NCI-H187 (cell line): Measurements from ENCODE around the gene MAGOHB.
"Not testable (repeated sequence)": the region's sequence is repeated elsewhere in the genome, so short reads cannot be mapped to it uniquely, and the experiment has no call there.

Experiments used
- DNase-seq, 2 experiments: peaks; one replicate each; lab custom pipeline; 2025; lab: John Stamatoyannopoulos, UW

MAGOHB gene

DNA sequence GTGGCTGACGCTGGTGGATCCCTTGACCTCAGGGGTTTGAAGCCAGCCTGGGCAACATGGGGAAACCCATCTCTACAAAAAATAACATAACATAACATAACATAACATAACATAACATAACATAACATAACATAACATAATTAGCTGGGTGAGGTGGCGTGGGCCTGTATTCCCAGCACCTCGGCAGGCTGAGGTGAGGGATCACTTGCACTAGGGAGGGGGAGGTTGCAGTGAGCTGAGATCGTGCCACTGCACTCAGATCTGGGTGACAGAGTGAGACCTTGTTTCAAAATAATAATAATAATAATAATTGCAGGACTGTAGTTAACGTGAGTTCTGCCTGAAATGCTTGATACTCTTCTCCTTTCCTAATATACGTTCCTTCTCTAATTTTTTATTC is 1.3 kb downstream of the MAGOHB start:
- DNase-seq, result no peak

DNA sequence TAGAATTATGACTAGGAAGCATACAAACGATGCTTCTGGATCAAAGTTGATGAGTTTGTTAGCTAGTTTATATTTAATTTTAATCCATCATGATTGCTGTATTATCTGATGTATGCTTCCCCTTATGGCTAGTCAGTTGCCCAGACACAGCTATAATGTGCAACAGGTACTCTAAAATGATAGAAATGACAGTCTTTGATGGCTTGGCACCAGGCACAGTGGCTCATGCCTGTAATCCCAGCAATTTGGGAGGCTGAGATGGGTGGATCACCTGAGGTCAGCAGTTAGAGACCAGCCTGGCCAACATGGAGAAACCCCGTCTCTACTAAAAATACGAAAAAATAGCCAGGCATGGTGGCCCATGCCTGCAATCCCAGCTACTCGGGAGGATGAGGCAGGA is 2.2 kb downstream of the MAGOHB start:
- DNase-seq, result not testable (repeated sequence)

DNA sequence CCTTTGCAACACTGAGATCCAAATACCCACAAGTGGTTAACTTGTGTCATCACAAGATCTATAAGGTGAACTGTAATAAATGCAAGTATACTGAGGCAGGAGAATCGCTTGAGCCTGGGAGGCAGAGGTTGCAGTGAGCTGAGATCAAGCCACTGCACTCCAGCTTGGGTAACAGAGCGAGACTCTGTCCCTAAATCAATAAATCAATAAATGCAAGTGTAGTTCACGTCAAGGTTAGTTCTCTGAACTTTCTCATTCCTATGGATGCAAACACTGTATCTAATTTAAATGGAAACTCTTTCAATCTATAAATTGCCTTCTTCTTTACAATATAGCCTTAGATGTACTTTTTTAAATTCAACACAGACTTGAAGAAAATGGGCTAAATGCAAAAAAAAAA is 3.2 kb downstream of the MAGOHB start:
- no peak for DNase-seq

DNA sequence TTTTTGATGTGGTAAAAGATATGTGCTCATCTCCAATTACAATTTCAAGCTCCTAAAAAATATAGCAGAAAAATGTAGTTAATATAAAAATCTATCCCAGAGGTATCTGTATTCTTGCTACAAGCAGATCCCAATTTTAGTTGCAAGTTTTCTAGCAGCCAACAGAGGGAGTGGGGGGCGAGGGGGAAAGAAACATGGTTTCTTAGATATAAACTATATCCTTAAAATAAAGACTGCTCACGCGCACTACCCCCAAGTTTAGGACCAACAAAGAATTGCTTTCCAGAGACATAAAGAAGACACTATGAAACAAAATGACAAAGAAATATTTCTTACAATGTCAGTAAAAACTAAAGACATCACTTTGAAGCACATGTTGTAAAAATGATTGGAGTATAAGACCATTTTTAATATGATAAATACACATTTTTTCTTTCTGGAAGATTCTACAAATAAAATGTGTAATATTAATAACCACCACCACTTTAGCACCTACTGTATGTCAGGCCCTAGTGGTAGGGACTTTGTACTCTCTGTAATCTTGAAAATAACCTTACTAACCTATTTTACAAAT is 5.4 kb downstream of the MAGOHB start:
- no peak for DNase-seq

DNA sequence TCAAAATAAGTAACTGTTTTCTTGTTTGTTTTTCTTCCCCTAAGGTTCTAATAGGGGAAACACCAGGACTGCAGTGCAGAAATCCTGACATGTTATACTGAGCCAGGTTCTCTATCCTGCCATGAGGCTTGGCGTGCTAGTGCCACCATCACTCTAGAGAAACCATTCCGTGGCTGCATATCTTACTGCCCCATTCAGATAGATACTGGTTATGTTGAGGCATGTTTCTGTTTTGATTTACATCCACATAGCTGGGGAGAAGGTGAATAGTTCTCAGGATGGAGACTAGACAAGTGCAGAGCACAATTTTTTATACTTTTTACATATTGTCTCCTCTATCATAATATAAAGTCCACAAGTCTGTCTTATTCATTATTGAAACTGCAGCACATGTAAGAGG is 11.5 kb downstream of the MAGOHB start:
- no peak for DNase-seq

DNA sequence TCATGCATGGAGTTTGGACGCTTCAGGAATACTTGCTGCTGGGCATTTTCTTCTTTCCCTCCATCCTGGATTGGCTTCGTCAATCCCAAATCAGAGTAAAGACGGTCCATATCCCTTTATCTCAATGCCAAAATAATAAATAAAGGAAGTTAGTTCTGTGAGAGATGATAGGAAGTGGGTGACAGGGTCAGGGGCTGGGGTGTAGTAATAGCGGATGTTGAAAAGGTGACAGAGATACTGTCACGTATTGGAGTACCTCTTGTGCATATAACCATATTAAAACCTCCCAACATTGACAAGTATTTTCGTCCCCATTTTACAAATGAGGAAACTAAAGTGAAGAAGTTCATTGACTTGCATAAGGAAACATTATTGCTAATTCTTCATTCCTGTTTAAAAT is 12.4 kb downstream of the MAGOHB start:
- DNase-seq, result no peak

DNA sequence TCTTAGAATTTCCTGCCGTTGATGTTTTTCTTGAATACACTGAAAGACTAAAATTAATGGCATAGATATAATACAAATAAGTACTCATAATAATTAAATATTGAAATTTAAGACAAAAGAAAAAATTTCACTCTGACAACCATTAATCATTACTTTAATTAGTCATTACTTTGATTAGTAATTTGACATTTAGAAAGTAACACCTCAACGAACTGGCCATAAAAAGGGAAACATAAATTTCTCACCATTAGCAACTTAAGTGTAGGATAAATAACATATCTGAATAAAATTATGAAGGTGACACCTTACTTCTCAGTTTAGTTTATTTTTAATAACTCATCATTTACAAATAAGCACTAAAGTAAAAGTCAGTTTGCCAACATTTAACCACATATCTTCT is 17.5 kb downstream of the MAGOHB start:
- DNase-seq, result no peak

DNA sequence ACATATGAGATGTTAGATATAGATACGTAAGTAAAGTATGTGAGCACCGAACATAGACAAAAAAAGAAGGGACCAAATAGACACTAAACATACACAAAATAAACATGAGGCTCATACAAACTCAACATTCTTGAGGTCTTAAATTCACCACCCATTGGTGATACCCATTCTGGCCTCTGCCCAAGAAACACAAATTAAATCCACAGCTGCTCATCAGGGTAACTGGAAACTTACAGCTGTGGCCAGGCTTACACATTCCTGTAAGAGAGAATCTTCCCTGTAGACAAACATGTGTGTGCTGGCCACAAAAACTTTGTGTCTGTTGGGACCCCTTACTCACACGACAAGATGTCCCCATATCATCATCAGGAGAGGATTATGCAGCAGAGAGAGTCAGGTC is 22.4 kb downstream of the MAGOHB start:
- no peak for DNase-seq

DNA sequence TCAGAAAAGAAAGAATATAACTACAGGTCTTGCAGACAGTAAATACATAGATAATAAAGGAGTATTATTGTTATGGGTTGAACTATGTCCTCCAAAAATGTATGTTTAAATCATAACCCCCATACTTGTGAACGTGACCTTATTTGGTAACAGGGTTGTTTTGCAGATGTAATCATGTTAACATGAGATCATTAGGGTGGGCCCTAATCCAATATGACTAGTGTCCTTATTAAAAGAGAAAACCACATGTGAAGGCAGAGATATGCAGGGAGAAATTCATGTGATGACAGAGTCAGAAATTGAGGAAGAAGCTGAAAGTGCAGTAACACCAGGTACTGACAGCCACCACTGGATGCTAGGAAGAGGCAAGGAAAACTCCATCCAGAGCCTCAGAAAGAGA is 29.0 kb downstream of the MAGOHB start:
- no peak for DNase-seq

DNA sequence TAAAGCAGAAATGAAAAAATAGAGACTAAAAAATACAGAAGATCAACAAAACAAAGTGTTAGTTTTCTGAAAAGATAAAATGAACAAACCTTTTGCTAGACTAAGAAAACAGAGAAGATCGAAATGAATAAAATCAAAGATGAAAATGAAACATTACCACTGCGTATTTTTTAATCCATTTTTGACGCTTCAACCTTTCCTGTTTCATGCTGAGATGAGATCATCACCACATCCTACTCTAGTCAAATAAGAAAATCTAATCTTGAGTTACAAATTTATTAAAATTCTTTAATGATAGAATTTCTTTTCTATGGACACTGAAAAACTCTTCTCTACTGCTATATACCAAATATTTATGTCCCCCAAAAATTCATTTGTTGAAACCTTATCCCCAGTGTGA is 30.7 kb downstream of the MAGOHB start:
- DNase-seq, result no peak

DNA sequence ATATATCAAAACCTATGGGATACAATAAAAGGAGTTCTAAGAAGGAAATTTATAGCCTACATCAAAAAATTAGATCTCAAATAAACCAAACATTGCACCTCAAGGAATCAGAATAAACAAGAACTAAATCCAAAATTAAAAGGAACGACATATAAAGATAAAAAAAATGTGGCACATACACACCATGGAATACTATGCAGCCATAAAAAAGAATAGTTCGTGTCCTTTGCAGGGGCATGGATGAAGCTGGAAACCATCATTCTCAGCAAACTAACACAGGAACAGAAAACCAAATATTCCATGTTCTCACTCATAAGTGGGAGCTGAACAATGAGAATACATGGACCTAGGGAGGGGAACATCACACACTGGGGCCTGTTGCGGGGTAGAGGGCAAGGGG is 31.3 kb downstream of the MAGOHB start:
- DNase-seq, result not testable (repeated sequence)

DNA sequence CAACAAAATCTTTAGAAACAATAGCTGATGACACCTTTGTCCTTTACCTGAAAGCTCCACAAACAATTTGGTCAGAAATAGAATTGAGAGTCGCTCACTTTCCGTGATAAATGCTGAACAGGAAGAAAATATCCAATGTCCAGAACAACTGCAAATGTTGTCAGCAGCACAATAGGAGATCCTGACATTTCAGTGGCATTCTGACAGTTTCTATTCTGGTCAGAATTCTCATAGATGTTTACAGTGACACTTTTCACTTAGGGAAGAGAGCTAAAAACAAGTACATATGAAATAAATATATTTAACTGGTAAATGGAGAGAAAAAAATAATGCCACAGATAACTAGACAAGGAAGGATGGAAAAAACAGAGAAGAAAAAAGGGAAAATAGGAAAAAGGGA is 39.1 kb downstream of the MAGOHB start:
- DNase-seq, result no peak

DNA sequence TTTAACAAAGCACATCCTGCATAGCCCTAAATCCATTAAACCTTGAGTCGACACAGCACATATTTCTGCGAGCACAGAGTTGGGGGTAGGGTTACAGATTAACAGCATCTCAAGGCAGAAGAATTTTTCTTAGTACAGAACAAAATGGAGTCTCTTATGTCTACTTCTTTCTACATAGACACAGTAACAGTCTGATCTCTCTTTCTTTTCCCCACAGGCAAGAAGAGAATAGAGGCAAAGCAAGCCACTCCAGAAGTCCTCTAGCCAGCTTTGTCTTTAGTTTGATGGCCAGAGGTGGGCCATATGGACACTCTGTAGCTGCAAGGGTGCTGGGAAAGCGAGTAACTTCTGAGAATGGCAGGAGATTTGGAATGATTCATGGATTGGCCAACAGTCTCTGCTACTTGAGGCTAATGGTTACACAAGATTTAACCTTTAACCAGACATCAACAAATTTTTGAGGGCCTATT is 41.4 kb downstream of the MAGOHB start:
- DNase-seq, result not testable (repeated sequence)

DNA sequence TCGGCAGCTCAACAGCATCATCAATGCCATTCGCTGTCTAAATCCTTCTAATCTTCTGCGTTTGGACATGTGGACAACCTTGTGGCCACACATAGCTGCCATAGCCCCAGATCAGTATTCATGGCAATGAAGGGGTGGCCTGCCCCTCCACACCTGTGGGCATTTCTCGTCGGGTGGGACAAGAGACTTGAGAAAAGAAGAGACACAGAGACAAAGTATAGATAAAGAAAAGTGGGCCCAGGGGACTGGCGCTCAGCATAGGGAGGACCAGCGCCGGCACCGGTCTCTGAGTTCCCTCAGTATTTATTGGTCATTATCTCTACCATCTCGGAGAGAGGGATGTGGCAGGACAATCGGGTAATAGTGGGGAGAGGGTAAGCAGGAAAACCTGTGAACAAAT is 42.3 kb downstream of the MAGOHB start:
- DNase-seq, result no peak

DNA sequence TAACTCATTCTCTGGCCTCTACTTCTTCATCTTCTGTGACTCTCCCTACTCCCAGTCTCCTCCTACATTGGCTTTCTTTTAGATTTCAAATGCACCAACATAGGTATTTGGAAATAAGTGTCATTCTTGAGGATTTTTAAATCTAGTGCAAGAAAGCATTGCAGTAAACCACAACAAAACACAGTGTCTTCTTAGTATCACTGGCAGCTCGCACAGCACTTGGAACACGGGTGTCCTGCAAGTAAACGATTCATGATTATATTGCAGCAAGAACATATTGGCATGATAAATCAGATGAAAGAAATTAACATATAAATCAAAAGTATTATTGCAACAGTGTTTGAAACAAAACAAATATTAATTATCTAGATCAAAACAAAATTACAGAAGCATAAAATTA is 45.6 kb downstream of the MAGOHB start:
- DNase-seq, result no peak

DNA sequence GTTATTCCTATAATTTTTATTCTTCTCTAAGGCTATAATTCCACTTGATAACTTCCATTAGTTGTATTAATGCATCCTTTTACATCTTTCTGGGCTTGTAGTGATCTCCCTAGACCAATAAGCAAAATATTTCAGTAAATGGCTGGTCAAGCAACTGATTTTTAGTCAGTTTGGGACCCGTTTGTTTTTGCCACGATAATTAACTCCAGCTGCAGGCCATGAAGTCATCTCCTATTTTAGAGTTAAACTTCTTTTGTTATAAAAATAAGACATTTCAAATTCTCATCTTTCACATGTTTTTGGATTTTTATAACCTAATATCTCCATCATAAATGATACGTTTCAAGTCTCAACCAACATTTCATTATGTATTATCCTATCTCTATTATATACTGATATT is 49.4 kb downstream of the MAGOHB start:
- DNase-seq, result no peak

DNA sequence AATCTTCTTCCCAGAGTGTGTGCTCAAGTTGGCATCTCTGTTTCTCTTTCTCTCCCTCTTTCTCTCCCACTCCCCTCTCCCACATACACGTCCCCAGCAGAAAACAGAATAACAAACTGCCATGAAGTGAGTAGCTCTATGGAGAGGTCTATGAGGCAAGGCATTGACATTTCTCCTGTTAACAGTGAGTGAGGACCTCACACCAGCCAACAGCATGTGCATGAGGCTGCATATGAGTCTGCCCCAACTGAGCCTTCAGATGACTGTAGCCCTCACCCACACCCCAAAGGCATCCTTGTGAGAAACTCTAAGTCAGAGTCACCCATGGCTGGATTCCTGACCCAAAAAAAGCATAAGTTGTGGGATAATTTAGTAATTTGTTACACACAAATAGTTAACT is 50.4 kb downstream of the MAGOHB start:
- DNase-seq, result no peak

DNA sequence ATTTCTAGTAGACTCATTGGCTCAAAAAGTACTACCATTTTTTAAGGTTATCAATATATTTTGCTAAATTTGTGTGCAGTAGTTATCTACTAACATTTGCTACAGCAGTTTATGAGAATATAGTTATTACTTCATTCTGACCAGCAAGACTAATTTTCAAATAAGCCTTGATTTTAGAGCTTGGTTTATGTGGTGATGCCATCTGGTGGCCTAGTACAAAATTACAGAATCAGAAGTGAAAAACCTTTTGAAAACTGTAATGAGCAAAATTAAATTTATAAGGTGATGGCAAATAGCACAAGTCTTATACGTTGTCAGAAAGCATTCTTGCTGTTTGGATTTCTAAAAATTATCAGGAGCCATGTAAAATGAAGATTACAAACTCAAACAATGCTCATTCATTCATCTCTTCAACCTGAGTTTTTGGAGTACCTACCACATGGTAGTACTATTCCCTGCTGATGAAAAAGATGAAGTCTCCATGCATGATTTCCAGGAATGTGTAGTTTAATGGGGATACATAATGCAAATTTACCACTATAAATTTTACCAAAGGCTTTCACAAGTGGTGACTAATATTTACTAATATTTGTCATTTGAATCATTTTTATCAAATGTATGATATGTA is 51.0 kb downstream of the MAGOHB start:
- no peak for DNase-seq

DNA sequence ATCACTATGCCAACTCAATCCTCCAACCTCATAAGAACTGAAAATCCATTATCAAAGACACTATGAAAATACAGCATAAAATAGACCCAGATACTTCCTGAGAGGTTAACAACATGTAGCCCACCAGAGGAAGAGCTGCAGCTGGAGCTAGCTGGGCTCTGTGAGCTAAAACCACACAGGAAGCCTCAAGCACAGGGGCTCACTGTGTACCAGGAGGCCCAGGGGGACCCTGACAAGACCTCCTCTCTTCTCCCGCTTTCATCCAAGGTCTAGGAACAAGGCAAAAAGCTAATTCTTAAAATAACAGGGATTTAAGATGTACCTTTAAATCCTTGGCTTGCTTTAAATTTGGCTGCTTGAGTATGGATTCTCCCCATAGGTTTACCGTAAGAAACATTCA is 54.2 kb downstream of the MAGOHB start:
- no peak for DNase-seq

DNA sequence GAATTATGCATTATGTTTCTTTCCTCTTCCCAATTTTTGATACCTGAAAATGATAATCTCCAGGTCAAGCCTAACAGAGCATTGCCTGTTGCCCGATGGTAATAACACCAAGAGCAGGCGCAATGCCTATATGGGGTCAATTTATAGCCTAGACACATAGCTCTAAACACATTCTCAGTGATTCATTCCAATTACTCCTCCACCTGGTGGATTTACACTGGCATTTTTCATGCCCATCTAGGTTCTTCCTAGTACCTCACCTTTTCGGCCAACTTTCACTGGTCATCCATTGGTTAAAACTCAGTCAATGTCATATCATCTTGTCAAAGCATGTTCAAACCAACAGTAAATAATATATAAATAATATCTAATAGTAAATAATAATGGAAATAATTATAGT is 54.6 kb downstream of the MAGOHB start:
- no peak for DNase-seq

DNA sequence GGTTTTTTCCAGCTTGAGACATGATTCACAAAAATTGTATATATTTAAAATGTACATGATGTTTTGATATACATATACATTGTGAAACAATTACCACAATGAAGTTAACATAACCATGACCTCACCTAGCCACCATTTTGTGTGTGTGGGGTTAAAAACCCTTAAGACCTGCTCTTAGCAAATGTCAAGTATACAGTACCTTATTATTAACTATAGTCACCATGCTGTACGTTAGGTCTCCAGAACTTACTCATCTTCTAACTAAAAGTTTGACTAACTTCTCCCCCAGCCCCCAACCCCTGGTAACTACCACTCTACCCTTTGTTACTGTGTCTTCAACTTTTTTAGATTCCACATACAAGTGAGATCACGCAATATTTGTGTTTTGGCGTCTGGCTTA is 55.1 kb downstream of the MAGOHB start:
- DNase-seq, result no peak

DNA sequence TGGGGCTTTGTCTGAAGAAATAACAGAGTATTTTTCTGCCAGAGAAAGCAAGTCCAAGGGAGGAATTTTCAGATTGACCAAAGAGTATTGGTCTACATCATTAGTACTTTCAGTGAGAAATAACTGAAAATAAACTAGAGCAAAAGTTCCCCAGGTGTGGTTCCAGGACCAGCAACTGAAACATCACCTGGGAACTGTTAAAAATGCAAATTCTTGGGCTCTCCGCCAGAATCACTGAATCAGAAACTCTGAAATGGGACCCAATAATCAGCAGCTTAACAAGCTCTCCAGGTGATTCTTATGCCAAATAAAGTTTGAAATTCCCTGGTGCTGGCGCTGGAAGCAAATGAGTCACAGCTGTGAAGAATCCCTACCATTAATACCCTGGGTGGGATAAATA is 55.6 kb downstream of the MAGOHB start:
- DNase-seq, result no peak

DNA sequence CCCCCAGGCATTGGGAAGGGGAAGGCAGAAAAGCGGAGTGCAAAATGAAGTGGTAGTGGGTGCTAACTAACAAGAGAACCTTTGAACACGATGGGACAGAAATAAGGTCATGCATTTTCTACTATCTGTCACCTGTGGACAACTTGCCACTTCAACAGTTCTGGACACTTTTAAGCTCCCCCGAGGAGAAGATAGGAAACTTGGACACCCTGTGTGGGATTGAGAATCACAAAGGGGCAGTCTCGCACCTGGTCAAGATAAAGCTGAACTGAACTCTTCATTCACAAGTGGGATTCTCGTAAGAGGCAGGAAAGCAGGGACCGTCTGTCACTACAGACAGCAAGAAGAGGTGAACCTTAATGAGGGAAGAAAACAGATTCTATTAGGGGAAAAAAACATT is 56.1 kb downstream of the MAGOHB start:
- no peak for DNase-seq

DNA sequence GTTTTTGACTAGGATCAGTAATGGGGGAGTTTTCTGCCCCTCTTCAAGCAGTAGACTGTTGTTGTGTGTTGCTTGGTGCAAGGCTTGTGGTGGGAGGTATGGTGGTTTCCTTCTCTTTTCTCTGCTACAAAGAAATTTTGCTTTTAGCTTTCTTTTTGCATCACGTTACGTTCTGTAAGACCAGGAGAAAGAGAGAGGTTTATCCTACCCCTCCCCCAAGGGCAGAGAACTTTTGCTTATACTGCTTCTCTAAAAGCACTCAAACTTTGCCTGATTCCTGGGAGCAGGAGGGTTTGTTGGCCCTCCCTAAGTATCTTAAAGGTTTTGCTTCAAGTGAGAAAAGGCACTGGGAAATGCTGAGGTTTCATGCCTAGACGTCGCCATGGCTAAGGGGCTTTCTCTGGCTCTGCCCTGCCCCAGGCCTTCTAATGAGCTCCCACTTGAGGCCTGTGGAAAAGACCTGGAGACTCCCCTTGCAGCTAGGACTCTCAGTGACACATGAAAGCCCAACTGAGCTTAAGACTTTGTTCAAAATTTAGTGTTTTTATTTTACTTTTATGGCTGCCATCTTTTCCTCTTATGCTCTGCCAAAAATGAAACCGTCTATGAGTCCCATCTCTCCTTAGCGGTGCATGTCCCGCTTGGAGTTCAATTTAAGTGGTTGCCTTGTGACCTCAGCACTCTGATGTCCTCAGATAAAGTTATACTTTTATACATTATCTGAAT is 58.5 kb downstream of the MAGOHB start:
- no peak for DNase-seq
